GM18870 (cell line): Measurements from ENCODE around the gene CRACR2B.

Source experiments
- ATAC-seq: cut with Tn5 transposase; IDR thresholded peaks from one replicate; pipeline ENCODE4 v1.9.1; 2021; ENCODE audit warnings: moderate library complexity; ENCODE audit not compliant: unreplicated experiment

The CRACR2B gene

DNA sequence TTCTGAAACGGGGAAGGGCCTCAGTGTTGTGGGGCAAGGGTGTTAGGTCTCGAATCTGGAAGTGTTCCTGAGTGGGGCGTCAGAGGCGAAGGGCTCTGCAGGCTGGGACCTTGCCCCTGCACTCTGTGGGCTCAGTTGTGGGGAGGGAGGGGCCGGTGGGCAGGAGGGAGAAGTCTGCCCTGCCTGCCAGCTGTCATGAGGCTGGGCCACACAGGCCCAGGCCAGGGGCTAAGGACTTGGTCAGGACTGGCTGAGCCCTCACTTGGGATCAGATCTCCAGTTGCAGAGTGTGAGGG lies at the start of gene CRACR2B:
CRACR2B (plus strand) TSS at position 23 of the 296 bp plus-strand sequence. CDS start 689 bp downstream, outside the sequence.
- no peak for ATAC-seq

- ATAC-seq: no peak
Observed at GRCh38 chr11:778976-779954, 48.5 kb upstream of the CRACR2B start.

GRCh38 chr11:779955-780532 lies 47.7 kb upstream of the CRACR2B start:
- ATAC-seq: no peak

DNA sequence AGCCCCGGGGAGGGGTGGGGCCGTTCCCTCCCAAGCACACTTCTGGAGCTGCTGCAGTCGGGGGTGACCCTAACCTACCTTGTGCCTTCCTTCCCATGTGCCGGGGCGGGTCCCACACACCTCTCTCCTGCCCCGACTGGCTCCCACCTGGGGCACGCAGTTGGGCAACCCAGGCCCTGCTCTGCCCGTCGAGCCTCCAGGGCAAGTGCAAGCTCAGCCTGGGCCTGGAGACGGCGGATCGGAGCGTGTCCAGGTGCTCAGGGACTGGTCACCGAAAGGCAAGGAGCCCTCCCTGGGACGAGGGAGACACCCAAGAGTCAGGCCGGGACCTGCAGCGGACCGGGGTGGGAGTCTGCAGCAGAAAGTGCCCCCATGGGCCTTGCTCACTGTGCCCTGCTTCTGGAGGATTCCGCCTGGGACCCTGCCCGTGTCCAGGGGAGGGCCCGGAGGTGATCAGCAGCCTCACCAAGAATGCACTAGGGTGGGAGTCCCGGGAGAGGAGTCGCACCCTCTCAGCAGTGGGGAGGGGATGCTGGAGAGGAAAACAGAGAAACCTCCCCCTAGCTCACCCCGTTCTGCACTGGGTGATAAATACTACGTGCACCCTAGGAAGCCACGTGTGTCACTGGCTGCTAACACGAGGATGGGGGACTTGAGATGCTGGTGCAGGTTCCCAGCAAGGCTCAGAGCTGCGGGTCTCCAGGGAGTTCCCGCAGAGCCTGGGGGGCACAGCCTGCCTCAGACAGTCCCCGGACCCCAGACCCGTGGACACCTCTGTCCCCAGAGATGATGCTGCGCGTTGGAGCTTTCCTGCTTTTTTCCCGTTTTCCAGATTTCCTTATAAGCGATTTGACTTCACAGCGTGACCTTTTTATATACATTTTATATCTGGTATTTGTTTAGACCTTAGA lies 45.2 kb upstream of the CRACR2B start:
- ATAC-seq: no peak

GRCh38 chr11:783581-784015 lies 44.1 kb upstream of the CRACR2B start:
- no peak for ATAC-seq

DNA sequence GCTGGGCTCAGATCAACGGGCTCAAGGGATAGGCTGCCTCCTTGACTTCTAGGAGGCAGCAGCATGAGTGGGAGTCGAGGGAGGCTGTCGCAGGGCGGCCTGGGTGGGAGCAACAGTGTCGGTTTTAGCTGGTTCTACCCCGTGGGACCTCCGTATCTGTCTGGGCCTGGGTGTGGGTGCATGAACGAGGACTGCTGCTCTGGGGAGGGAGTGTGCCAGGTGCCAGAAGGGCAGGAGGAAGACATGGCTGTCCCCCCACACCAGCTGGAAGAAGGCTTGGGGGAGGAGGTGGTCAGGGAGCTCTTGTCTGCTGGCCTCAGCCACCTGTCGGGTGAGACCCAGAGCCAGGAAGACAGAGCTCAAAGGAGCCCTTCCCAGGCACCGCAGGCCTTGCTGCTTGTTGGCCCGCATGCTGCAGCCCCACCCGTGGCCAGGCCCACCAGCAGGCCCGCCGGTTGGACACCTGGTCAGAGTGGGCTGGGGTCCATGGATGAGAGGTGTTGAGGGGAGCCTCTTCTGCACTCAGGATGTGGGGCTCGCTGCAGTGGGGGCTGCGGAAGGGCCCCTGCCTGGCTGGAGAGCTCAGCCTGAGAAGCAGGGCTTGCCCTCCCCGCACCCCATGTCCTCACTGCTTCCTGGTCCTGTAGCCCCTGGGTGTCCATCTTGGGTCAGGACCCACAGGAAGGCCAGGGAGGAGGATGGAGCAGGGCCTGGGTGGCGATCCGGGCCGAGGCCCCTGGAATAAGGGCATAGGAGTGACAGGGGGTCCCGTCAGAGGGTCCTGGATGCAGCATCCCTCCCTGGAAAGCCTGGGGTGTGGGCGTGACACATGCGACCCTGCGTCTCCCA lies 41.3 kb upstream of the CRACR2B start:
- ATAC-seq: no peak

DNA sequence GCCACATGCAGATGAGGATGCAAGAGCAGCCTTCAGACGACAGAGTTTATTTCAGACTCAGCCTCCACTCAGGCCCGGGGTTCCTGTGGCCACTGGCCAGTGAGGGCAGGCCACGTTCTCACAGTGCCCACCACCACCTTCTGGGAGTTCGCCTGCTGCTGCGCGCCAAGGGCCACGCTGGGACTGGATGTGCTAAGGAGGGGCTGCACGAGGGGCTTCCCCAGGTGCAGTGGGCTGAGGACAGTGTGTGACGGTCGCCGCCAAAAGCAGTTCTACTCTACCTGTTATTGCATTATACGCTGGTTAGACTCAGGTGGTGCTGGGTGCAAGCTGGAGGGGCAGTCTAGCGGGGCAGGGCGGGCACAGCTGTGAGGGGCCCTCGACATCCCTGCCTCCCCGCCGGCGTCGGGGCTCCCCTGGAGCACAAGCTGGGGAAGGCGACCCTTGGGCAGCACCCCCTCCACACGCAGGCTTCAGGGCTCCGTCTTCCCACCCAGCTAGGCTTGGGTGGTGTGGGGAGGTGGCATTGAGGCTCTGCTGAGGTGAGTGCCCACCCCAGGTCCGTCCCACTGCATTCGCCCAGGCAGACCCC lies 40.5 kb upstream of the CRACR2B start:
- ATAC-seq: no peak

DNA sequence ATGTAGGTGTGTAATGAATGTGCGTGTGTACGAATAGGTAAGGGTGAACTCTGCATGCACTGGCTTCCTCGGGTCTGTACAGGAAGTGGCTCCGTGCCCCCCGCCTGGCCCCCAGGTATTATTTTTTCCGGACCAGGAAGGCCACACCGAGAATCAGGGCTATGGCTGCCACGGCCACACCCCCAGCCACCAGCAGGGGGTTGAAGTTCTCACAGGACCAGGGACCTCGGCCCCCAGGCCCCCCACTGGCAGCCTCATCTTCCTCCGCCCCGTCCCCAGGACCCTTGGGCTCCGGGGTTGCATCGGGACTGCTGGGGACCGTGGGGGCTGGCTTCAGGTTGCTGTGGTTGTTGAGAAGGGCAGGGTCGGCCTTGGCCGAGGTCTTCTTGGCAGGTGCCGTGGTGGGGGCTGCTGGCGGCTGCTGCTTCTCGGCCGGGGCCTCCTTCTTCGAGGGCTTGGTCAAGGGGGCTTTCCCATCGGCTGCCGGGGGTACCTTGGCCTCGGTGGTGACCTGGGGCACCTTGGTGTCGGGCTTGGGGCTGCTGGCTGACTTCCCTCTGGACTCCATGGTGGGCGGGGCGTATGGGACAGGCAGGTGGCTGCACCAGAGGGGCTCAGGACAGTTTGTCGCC lies 39.6 kb upstream of the CRACR2B start:
- no peak for ATAC-seq

DNA sequence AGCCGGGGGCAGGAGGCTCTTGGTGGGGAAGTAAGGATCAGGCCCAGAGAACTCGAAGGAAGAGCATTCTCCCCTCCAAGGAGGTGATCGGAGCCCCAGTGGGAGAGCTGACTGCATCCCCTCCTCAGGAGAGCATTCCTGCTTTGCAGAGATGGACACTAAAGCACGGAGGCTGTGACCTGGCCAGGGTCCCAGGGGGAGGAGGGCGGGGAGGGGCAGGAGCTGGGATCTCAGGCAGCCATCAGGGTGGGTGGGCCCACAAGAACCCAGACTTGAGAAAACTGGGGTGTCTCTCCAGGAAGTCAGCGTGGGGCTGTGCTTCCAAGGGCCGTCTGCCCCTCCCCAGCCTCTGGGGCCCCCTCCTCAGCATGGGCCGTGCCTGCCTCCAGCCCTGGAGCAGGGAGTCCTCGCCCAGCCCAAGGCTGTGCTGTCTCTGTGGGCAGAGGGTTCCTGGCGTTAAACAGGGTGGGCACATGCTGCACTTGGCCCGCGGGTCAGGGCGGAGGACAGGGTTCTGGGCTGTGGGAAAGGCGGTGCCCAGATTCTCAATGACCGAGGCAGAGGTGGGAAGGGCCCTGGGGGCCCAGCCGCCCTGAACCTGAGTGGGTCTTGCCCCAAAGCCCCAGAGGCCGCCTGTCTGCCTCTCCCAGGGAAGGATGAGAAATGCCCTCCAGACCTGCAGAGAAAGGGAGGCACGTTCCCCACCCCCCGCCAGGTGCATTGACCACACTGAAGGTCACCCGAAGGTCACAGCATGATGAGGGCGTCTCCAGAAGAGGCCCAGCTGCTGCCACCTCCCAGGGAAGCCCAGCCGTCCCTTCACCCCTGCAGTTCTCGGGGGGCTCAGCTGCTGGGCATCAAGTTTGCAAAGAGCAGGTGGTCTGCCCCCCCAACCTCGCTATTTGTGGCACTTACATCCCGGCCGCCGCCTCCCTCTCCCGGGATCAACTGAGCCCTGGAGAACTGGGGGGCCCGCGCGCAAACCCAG lies 38.5 kb upstream of the CRACR2B start:
- no peak for ATAC-seq

DNA sequence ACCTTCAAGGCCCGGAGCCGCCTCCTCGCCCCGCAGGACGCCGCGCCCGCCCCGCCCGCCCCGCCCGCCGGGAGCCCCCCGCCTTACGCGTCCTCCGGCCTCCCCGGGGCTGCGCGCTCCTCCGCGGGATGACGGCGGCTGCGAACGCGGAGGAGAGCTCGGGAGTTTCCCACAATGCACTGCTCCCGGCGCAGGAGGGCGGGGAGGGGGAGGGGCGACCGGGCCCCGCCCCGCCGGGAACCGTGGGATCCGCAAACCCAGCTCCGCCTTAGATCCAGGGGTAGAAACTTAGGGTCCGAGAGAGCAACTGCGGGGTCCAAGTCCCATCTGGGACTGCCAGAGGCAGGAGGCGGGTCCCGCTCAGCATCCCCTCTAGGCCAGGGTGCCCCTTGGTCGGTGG lies 37.8 kb upstream of the CRACR2B start, which contains the start of gene CEND1:
CEND1 (minus strand) TSS at position 148 of the 400 bp plus-strand sequence. CDS start 1,514 bp downstream, outside the sequence.
- no peak for ATAC-seq

GRCh38 chr11:790721-791564 lies 36.8 kb upstream of the CRACR2B start:
- ATAC-seq: no peak

- no peak for ATAC-seq
Observed at GRCh38 chr11:791658-792534, 35.8 kb upstream of the CRACR2B start.

DNA sequence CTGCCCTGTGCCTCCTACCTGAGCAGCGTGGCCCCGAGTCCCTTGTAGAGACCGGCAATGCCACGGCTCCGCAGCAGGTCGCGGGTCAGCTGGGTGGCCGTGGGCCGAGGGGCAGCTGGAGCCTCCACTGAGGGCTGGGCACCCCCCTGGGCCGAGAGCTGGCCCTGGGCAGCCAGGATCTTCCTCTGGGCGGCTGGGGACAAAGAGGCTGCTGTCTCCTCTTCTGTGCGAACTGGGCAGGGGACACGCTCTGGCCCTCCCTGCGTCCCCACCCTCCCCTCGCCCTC lies 35.2 kb upstream of the CRACR2B start:
- ATAC-seq: no peak

DNA sequence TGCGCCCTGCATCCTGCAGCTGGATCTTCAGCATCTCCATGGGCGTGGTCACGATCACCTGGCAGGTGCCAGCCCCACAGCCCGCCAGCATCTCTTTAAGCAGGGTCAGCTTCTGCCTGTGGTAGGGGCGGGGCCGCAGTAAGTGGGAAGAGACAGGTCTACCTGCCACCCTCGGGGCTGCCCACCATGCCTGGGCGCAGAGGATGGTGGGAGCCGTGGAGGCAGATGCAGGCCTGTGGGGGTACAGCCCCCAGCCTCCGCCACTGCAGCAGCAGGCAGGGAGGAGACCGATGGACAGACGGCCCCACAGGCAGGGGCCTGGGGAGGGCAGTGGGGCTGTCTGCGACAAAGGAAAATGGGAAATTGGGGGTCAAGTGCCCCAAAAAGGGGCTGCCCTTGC lies 34.8 kb upstream of the CRACR2B start:
- no peak for ATAC-seq

DNA sequence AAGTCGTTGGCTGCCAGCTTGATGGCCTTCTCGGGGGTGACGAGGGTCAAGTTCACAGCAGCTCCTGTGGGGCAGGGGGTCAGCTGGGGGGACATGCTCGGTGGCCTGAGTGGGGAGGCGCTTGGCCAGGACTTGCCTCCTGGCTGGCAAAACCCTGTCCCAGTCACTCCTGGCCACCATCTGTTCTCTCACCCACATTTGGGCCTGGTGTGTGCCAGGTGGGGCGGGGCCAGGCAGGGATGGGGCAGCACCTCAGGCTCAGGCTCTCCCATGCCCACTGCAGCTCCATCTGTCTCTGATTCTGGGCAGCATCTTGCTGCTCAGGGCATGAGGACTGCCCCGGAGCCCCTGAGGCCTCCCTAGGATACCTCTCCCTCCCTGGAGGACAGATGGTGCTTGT lies 34.2 kb upstream of the CRACR2B start:
- no peak for ATAC-seq

DNA sequence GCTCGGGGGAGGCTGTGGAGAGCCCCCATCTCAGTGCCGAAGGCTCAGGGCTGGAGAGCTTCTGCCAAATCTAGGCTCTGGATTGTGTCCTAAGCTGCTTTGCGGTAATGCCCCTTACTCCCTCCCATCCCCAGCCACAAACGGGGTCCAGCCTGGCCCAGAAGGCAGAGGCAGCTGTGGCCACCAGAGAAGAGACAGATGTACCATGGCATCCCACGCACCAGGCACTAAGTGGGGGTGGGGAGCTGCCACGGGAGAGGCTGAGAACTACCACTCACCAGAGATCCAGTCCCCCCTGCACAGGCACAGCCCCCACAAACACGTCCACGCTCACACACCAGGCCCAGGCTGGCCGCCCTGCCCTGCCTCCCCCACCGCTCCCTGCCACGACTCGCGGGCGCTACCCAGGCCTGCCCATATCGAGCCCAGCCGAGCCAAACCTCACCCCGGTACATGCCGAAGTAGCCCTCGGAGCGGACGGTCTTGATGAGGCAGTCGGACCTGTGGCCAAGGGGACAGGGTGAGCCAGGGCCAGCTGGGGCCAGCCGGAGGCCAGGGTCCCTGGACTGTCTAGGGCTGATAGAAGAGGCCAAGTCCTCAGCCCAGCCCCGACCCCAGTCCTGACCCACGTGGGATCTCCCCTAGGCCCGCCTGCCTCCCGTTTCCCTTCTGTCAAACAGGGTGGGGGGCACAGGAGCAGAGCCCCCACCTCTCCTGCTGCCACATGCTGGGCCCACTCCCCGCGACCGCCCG lies 33.5 kb upstream of the CRACR2B start:
- no peak for ATAC-seq
